Fibroblast of skin of right quadriceps (primary cell): ENCODE measurements around the gene ECE2.
"Not testable (repeated sequence)": the region's sequence is repeated elsewhere in the genome, so short reads cannot be mapped to it uniquely, and the experiment has no call there.

Experiments used
- DNase-seq: peaks from one replicate; pipeline ENCODE4 v3.0.0-alpha.2; 2013

ECE2 gene

GRCh38 chr3:184337399-184337714, 61.5 kb downstream of the ECE2 start, which contains the start of gene FAM131A:
Gene FAM131A (plus strand): TSS chr3:184337600. CDS start chr3:184337631, 31 bp downstream.
- peak; percentile 34 for DNase-seq

GRCh38 chr3:184337981-184338380, 62.2 kb downstream of the ECE2 start:
- DNase-seq: no peak

GRCh38 chr3:184338511-184338945, 62.7 kb downstream of the ECE2 start:
- DNase-seq: peak; percentile 82

GRCh38 chr3:184339001-184339400, 63.2 kb downstream of the ECE2 start:
- DNase-seq: no peak

- not testable (repeated sequence) for DNase-seq
These were observed 63.8 kb downstream of the ECE2 start for GRCh38 chr3:184339451-184340135.

- DNase-seq: no peak
These were observed 66.1 kb downstream of the ECE2 start for GRCh38 chr3:184341925-184342324.
